Measurements from ENCODE around the gene ZNF235. TPM values are rescaled to one million over a fixed set of nuclear protein-coding genes. Genes with fewer than 3 reads are reported as not detected.

The ZNF235 gene
- total and polyA plus RNA-seq, 4 donors: 0.96 to 5.3 (median 2.1) TPM

DNA sequence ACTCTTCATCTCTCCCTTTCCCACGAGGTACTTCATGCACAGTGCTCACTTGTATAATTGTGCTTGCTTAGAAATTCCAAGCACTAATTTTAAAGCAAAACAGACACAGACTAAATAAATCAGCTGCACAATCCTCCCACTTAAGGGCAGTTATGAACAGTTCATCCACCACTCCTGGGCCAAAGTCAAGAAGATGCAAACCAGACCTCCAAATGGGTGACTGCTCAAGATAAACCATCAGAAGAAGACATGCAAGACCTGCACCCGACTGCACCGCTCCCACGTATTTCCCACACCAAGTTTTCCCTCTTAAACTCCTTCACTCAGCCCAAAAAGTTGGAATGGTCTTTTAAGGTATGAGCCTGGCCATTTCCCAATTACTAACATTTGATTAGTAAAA is 19.9 kb downstream of the ZNF235 start:
- Histone ChIP-seq H3K9me3 (ENCODE audit: control insufficient read depth in 4 of 4, low read length in 3 of 4) (peaks cover 34 to 80% (median 60%) of the 10 kb centered on the region in 4 donors), H3K27me3 (ENCODE audit: control insufficient read depth in 4 of 4, insufficient read depth in 4 of 4, low read length in 3 of 4) (no peaks in the 10 kb centered on the region), H3K27ac (ENCODE audit: low read depth in 1 of 2, low read length in 2 of 2) (no peak overlapping the region), H3K36me3 (ENCODE audit: control insufficient read depth in 4 of 4, insufficient read depth in 3 of 4, low read depth in 1 of 4, low read length in 3 of 4) (peaks cover 15 to 32% (median 30%) of the 10 kb centered on the region in 4 donors), H3K9ac (ENCODE audit: low read depth in 1 of 2, low read length in 2 of 2) (no peak overlapping the region), H3K4me1 (ENCODE audit: control insufficient read depth in 4 of 4, insufficient read depth in 4 of 4, low read length in 3 of 4) (no peaks in the 10 kb centered on the region), H3K4me3 (ENCODE audit: low read depth in 1 of 3, low read length in 3 of 3) (peak overlapping the region in 2 of 3 donors; percentile 11 to 63)
- TF ChIP-seq TAF1 (conservative IDR thresholded peaks at IDR 0.05): no peak
- TF ChIP-seq FOXA1 (IDR thresholded peaks at IDR 0.05): no peak
- TF ChIP-seq FOXA2 (IDR thresholded peaks at IDR 0.05): no peak
- TF ChIP-seq, protein P1, sequence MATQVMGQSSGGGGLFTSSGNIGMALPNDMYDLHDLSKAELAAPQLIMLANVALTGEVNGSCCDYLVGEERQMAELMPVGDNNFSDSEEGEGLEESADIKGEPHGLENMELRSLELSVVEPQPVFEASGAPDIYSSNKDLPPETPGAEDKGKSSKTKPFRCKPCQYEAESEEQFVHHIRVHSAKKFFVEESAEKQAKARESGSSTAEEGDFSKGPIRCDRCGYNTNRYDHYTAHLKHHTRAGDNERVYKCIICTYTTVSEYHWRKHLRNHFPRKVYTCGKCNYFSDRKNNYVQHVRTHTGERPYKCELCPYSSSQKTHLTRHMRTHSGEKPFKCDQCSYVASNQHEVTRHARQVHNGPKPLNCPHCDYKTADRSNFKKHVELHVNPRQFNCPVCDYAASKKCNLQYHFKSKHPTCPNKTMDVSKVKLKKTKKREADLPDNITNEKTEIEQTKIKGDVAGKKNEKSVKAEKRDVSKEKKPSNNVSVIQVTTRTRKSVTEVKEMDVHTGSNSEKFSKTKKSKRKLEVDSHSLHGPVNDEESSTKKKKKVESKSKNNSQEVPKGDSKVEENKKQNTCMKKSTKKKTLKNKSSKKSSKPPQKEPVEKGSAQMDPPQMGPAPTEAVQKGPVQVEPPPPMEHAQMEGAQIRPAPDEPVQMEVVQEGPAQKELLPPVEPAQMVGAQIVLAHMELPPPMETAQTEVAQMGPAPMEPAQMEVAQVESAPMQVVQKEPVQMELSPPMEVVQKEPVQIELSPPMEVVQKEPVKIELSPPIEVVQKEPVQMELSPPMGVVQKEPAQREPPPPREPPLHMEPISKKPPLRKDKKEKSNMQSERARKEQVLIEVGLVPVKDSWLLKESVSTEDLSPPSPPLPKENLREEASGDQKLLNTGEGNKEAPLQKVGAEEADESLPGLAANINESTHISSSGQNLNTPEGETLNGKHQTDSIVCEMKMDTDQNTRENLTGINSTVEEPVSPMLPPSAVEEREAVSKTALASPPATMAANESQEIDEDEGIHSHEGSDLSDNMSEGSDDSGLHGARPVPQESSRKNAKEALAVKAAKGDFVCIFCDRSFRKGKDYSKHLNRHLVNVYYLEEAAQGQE (IDR thresholded peaks at IDR 0.05): no peak
- no peak for TF ChIP-seq HNF4G (IDR thresholded peaks at IDR 0.05)
- no peak for TF ChIP-seq SP1 (IDR thresholded peaks at IDR 0.05)
- TF ChIP-seq RAD21 (IDR thresholded peaks at IDR 0.05): no peak
- TF ChIP-seq, protein P2, sequence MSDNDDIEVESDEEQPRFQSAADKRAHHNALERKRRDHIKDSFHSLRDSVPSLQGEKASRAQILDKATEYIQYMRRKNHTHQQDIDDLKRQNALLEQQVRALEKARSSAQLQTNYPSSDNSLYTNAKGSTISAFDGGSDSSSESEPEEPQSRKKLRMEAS (IDR thresholded peaks at IDR 0.05): no peak
- no peak for TF ChIP-seq RXRA (IDR thresholded peaks at IDR 0.05)
- no peak for TF ChIP-seq HNF4A (conservative IDR thresholded peaks at IDR 0.05)
- TF ChIP-seq JUND (IDR thresholded peaks at IDR 0.05): no peak
- TF ChIP-seq EGR1 (IDR thresholded peaks at IDR 0.05; ENCODE audit: low read depth in 2 of 2): no peak
- no peak for TF ChIP-seq YY1 (IDR thresholded peaks at IDR 0.05)
- TF ChIP-seq, protein P3, sequence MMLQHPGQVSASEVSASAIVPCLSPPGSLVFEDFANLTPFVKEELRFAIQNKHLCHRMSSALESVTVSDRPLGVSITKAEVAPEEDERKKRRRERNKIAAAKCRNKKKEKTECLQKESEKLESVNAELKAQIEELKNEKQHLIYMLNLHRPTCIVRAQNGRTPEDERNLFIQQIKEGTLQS (IDR thresholded peaks at IDR 0.05): no peak
- DNase-seq (ENCODE audit: low spot score): no peak
- 86% methylated on average over 4 of the region's 4 CpGs for WGBS

DNA sequence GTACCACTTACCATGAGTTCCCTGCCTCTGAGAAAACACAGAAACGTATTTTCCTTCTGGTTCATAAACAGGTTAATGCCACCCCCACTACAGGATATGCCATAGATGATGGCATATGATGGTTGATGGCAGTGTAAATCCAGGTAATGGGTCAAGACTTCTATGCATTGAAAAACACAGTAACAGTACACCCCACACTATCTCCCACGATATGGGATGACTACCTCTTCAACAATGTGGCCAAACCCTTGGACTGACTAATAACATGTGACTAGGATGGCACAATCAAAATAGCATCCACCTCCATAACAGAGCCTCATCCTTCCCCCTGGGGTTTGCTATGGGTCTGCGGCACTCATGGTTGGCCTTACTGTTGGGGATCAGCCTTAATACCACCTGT is 22.0 kb downstream of the ZNF235 start:
- Histone ChIP-seq H3K27me3 (ENCODE audit: control insufficient read depth in 4 of 4, insufficient read depth in 4 of 4, low read length in 3 of 4) (no peaks in the 10 kb centered on the region), H3K36me3 (ENCODE audit: control insufficient read depth in 4 of 4, insufficient read depth in 3 of 4, low read depth in 1 of 4, low read length in 3 of 4) (peaks cover 6 to 11% (median 9%) of the 10 kb centered on the region in 4 donors), H3K9me3 (ENCODE audit: control insufficient read depth in 4 of 4, low read length in 3 of 4) (peaks cover 27 to 69% (median 49%) of the 10 kb centered on the region in 4 donors), H3K4me3 (ENCODE audit: low read depth in 1 of 3, low read length in 3 of 3) (peak overlapping the region in 2 of 3 donors; percentile 27 to 61), H3K4me1 (ENCODE audit: control insufficient read depth in 4 of 4, insufficient read depth in 4 of 4, low read length in 3 of 4) (no peaks in the 10 kb centered on the region), H3K27ac (ENCODE audit: low read depth in 1 of 2, low read length in 2 of 2) (no peak overlapping the region), H3K9ac (ENCODE audit: low read depth in 1 of 2, low read length in 2 of 2) (no peak overlapping the region)
- no peak for DNase-seq (ENCODE audit: low spot score)
- TF ChIP-seq NR2F2 (IDR thresholded peaks at IDR 0.05): no peak
- TF ChIP-seq EGR1 (IDR thresholded peaks at IDR 0.05; ENCODE audit: low read depth in 2 of 2): no peak
- TF ChIP-seq, protein P4, sequence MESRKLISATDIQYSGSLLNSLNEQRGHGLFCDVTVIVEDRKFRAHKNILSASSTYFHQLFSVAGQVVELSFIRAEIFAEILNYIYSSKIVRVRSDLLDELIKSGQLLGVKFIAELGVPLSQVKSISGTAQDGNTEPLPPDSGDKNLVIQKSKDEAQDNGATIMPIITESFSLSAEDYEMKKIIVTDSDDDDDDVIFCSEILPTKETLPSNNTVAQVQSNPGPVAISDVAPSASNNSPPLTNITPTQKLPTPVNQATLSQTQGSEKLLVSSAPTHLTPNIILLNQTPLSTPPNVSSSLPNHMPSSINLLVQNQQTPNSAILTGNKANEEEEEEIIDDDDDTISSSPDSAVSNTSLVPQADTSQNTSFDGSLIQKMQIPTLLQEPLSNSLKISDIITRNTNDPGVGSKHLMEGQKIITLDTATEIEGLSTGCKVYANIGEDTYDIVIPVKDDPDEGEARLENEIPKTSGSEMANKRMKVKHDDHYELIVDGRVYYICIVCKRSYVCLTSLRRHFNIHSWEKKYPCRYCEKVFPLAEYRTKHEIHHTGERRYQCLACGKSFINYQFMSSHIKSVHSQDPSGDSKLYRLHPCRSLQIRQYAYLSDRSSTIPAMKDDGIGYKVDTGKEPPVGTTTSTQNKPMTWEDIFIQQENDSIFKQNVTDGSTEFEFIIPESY (IDR thresholded peaks at IDR 0.05): no peak
- TF ChIP-seq SP1 (IDR thresholded peaks at IDR 0.05): no peak
- no peak for TF ChIP-seq HNF4A (conservative IDR thresholded peaks at IDR 0.05)
- 95% methylated on average over 3 of the region's 3 CpGs for WGBS
